ENCODE results near the gene CCR7. TPM values are rescaled to one million over a fixed set of nuclear protein-coding genes. Genes with fewer than 3 reads are reported as not detected.
A peak's percentile ranks its signal among the peaks of the same experiment; 100 is the strongest.

The CCR7 gene
- total and polyA plus RNA-seq, 2 donors (not counting 1 experiment from before 2014, with no cell fraction given): 116 to 481 TPM

- Histone ChIP-seq H2AFZ (ENCODE audit: insufficient read depth, low read depth, low read length, poor library complexity, severe bottlenecking) (peak overlapping the region; percentile 40), H3K4me3 (ENCODE audit: control extremely low read depth in 1 of 5, extremely low read depth in 1 of 5, insufficient read depth in 1 of 5, low read depth in 2 of 5, low read length in 4 of 5) (peak overlapping the region in 1 of 5 experiments; percentile 24), H4K20me1 (ENCODE audit: control insufficient read depth, insufficient read depth, low read length, poor library complexity, severe bottlenecking) (no peaks in the 10 kb centered on the region), H3K4me1 (ENCODE audit: control insufficient read depth in 2 of 2, insufficient read depth in 2 of 2, low read length in 2 of 2) (peaks cover 70 to 71% of the 10 kb centered on the region in 2 donors), H3K4me2 (replicated peaks; ENCODE audit: low read depth, low read length, poor library complexity, severe bottlenecking) (peak overlapping the region; percentile 64), H3K27me3 (replicated peaks in 1 of 4; ENCODE audit: control extremely low read depth in 1 of 4, control insufficient read depth in 3 of 4, insufficient read depth in 4 of 4, low read length in 3 of 4) (no peaks in the 10 kb centered on the region), H3K79me2 (ENCODE audit: control insufficient read depth, insufficient read depth, low read length) (peaks cover 16% of the 10 kb centered on the region), H3K27ac (ENCODE audit: low read length in 2 of 2) (peak overlapping the region; percentile 54 to 98), H3K36me3 (replicated peaks in 1 of 2; ENCODE audit: control extremely low read depth in 1 of 2, control insufficient read depth in 1 of 2, extremely low read depth in 1 of 2, insufficient read depth in 2 of 2, low read length in 1 of 2) (no peaks in the 10 kb centered on the region), H3K9me3 (ENCODE audit: control extremely low read depth in 1 of 3, control insufficient read depth in 2 of 3, insufficient read depth in 1 of 3, low read length in 2 of 3) (no peaks in the 10 kb centered on the region), H3K9ac (ENCODE audit: low read length) (peak overlapping the region; percentile 4)
- intact Hi-C loops (cut with micrococcal nuclease): loop anchor here (1.0 to 2.0 kb wide), 3 partner anchors 12 to 67 kb away; no protein-coding TSS in a partner anchor
- DNase-seq: no peak
- CTCF ChIA-PET: interaction anchor here (0.7 to 25.2 kb wide), 20 partner anchors 9 to 1115 kb away, joined by 3 to 634 read pairs (median 4); partner anchors contain the start of genes CCR7 and IGFBP4
- Mint-ChIP-seq H3K27ac (peak overlapping the region; percentile 92), H3K4me3 (peak overlapping the region; percentile 73), H3K27me3 (no peaks in the 10 kb centered on the region), H3K4me1 (peaks cover 79% of the 10 kb centered on the region), H3K9me3 (ENCODE audit: insufficient read depth) (no peaks in the 10 kb centered on the region)
- no peak for ATAC-seq (ENCODE audit: low read depth)
- TF ChIP-seq EZH2 (IDR thresholded peaks at IDR 0.05; ENCODE audit: borderline replicate concordance, insufficient read depth, low read depth, low read length, poor library complexity, severe bottlenecking) (no peak), CTCF (IDR thresholded peaks at IDR 0.05) (no peak)
- POLR2A ChIA-PET: interaction anchor here (0.5 to 9.4 kb wide), 11 partner anchors 9 to 229 kb away, joined by 3 to 78 read pairs (median 4); partner anchors contain the start of genes CCR7, SMARCE1 and TOP2A
- WGBS (ENCODE audit: insufficient coverage): 80% methylated on average over 2 of the region's 2 CpGs
Observed at GRCh38 chr17:40547785-40548478, 17.3 kb downstream of the CCR7 start.
